Measurements from ENCODE around the gene TMEM215.

DNA sequence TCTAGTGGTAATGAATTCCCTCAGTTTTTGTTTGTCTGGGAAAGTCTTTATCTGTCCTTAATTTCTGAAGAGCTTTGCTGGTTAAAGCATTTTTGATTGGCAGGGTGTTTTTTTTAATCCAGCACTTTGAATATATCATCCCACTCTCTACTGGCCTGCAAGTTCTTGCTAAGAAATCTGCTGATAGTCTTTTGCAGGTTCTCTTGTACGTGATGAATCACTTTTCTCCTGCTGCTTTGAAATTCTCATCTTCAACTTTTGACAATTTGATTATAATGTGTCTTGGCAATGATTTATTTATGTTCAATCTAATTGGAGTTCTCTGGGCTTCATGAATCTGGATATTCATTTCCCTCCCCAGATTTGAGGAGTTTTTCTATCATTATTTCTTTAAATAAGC is 8.1 kb upstream of the TMEM215 start:
- no peak for TF ChIP-seq POLR2A (IDR thresholded peaks at IDR 0.05)
- TF ChIP-seq, protein P1, sequence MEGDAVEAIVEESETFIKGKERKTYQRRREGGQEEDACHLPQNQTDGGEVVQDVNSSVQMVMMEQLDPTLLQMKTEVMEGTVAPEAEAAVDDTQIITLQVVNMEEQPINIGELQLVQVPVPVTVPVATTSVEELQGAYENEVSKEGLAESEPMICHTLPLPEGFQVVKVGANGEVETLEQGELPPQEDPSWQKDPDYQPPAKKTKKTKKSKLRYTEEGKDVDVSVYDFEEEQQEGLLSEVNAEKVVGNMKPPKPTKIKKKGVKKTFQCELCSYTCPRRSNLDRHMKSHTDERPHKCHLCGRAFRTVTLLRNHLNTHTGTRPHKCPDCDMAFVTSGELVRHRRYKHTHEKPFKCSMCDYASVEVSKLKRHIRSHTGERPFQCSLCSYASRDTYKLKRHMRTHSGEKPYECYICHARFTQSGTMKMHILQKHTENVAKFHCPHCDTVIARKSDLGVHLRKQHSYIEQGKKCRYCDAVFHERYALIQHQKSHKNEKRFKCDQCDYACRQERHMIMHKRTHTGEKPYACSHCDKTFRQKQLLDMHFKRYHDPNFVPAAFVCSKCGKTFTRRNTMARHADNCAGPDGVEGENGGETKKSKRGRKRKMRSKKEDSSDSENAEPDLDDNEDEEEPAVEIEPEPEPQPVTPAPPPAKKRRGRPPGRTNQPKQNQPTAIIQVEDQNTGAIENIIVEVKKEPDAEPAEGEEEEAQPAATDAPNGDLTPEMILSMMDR (IDR thresholded peaks at IDR 0.05) = no peak
